ENCODE results near the gene SLC1A7. TPM values are rescaled to one million over a fixed set of nuclear protein-coding genes. Genes with fewer than 3 reads are reported as not detected.

The SLC1A7 gene
- total and polyA plus RNA-seq, 8 donors: 0.08 to 0.45 (median 0.29) TPM; not detected in 5

DNA sequence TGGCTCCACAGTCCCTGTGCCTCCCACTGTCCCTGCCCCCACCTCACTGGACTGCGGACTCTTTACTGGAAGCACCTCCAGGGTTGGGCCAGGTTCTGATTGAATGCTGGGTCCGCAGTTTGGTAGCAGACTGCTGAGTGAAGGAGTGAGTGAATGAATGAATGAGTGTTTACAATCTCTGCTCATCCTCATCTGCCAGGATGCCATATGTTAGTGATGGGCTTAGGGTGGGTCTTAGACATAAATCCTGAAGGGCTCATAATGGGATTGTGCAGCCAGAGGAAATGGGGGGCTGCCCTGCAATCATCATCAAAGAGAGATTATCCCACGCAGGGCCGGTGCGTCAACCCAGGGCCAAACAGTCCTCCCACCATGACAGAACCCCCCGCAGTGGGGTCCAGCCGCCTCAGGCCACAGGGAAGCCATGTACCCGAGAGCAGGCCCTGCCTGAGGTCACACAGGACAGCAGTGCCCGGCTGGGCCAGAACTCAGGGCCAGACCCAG lies 26.1 kb downstream of the SLC1A7 start:
- Histone ChIP-seq H3K9me3 (peaks cover 0 to 6% (median 0%) of the 10 kb centered on the region in 4 donors), H3K4me3 (no peak overlapping the region), H3K36me3 (no peaks in the 10 kb centered on the region), H3K27ac (peak overlapping the region in 1 of 5 donors; percentile 5), H3K27me3 (no peaks in the 10 kb centered on the region), H3K4me1 (peaks cover 24 to 50% (median 33%) of the 10 kb centered on the region in 4 donors)
- no peak for TF ChIP-seq POLR2A (IDR thresholded peaks at IDR 0.05)
- no peak for TF ChIP-seq POLR2AphosphoS5 (IDR thresholded peaks at IDR 0.05)
- TF ChIP-seq, protein P1, sequence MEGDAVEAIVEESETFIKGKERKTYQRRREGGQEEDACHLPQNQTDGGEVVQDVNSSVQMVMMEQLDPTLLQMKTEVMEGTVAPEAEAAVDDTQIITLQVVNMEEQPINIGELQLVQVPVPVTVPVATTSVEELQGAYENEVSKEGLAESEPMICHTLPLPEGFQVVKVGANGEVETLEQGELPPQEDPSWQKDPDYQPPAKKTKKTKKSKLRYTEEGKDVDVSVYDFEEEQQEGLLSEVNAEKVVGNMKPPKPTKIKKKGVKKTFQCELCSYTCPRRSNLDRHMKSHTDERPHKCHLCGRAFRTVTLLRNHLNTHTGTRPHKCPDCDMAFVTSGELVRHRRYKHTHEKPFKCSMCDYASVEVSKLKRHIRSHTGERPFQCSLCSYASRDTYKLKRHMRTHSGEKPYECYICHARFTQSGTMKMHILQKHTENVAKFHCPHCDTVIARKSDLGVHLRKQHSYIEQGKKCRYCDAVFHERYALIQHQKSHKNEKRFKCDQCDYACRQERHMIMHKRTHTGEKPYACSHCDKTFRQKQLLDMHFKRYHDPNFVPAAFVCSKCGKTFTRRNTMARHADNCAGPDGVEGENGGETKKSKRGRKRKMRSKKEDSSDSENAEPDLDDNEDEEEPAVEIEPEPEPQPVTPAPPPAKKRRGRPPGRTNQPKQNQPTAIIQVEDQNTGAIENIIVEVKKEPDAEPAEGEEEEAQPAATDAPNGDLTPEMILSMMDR (IDR thresholded peaks at IDR 0.05): no peak
- no peak for TF ChIP-seq EP300 (IDR thresholded peaks at IDR 0.05)
- no peak for DNase-seq
- WGBS, 5 donors: 57 to 85% (median 68%) methylated on average over 8 to 9 of the region's 9 CpGs
- intact Hi-C loops (cut with DNase I; ENCODE audit: low total_unique reads): no loop called here

DNA sequence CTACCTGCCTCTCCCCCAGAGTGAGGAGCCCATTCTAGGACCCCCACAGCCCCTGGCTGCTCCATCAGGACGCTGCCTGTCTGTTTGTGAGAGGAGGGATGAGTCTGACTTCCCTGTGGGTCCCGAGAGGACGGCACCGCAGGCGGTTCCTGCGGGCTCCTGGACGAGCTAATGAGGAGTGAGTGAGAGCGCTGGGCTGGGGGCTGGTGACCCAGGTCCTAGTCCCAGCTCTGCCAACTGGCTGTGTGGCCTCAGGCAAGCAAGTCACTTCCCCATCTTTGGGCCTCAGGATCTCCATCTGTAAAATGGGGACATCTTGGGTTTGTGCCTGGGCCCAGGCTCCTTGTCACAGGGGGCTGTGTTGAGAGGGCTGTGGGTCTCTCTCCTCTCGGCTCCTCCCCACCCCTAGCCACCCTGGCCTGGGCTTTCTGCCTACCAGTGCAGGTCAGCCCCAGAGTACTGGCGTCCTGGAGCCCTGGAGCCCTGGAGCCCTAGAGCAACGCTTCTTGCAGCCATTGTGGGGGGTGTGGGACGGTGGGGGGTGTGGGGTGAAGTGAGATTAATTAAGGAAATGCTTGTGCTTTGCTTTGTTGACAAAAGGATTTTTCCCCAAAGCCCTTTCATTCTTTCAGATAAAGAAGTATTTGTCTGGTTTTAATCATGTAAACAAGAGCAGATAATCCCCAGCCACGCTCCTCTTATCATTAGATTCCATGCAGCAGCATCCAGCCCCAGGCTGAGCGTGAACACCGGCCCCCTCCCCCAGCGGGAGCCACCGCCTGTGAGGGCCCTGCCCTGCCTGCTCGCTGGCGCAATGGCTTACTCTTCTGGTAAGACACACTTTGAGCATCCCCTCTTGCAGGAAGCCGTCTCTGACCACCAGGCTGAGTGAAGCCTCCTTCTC lies 26.8 kb downstream of the SLC1A7 start:
- peak; percentile 50 to 84 for DNase-seq
- Histone ChIP-seq H3K27ac (peak overlapping the region in 2 of 5 donors; percentile 11 to 15), H3K4me1 (peaks cover 26 to 50% (median 35%) of the 10 kb centered on the region in 4 donors), H3K9me3 (peaks cover 0 to 6% (median 0%) of the 10 kb centered on the region in 4 donors), H3K4me3 (no peak overlapping the region), H3K27me3 (no peaks in the 10 kb centered on the region), H3K36me3 (no peaks in the 10 kb centered on the region)
- intact Hi-C loops (cut with DNase I; ENCODE audit: low total_unique reads): no loop called here
- 39 to 51% (median 46%) methylated on average over 16 to 20 of the region's 20 CpGs for WGBS, 5 donors
- TF ChIP-seq POLR2A (IDR thresholded peaks at IDR 0.05): no peak
- peak in 2 of 3 donors; percentile 5 to 33 for TF ChIP-seq POLR2AphosphoS5 (IDR thresholded peaks at IDR 0.05)

DNA sequence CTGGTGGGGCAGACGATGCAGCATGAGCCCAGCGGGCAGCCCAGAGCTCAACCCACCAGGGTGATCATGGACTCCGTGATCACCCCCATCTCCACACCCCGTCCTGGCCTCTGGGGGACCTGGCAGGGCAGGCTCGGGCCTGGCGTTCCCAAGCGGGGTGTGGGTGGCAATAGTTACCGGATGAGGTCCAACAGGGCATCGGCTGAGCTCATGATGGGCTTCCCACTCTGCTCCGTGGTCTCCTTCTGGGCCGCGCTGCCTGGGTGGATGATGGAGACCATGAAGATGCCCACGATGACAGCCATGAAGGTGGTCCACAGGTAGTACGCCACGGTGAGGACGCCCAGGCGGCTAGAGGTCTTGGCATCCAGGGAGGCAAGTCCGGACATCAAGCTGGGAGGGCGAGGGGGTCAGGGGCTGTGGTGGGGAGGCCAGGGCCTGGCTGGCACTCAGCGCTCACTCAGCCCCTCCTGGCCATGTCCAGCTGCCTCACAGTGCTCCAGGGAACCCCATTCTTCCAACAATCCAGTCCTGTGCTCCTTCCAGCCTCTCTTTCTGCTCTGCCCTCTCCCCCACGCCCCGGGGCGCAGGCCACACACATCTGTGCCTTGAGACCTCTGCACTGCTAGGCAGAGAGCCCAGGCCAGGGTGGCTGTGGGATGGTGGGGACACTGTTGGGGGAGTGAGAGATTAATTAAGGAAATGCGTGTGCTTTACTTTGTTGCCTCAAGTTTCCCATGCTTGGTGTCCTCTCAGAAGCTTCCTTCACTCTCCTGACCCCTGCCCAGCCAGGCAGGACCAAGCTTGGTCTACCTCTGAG lies 27.6 kb downstream of the SLC1A7 start:
- Histone ChIP-seq H3K4me1 (peaks cover 35 to 50% (median 40%) of the 10 kb centered on the region in 4 donors), H3K4me3 (no peak overlapping the region), H3K27me3 (no peaks in the 10 kb centered on the region), H3K9me3 (peaks cover 0 to 6% (median 0%) of the 10 kb centered on the region in 4 donors), H3K36me3 (no peaks in the 10 kb centered on the region), H3K27ac (peak overlapping the region in 1 of 5 donors; percentile 15)
- DNase-seq: no peak
- intact Hi-C loops (cut with DNase I; ENCODE audit: low total_unique reads): no loop called here
- no peak for TF ChIP-seq POLR2A (IDR thresholded peaks at IDR 0.05)
- no peak for TF ChIP-seq EP300 (IDR thresholded peaks at IDR 0.05)
- TF ChIP-seq, protein P1 (IDR thresholded peaks at IDR 0.05): no peak
- TF ChIP-seq POLR2AphosphoS5 (IDR thresholded peaks at IDR 0.05): no peak
- 87 to 96% (median 91%) methylated on average over 11 to 24 of the region's 24 CpGs for WGBS, 5 donors

DNA sequence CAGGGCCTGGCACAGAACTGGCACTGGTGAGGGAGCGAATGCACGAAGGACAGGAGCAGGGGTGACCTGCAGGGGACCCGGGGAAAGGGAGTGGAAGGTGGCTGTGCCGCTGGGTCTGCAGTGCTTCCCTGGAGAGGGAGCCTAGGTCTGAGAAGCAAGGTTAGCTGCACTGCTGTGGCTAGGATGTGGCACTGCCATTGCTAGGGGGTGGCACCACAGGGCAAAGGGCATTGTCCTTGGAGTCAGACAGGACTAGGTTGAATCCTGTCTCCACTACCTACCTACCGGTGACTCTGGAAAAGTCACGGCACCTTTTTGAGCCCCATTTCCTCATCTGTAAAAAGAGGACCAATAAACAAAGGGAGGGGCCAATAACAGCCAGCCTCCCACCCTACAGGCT lies 28.3 kb downstream of the SLC1A7 start:
- DNase-seq: no peak
- no peak overlapping the region for H3K27ac ChIP-seq
- H3K4me1 ChIP-seq: peaks cover 42 to 57% (median 47%) of the 10 kb centered on the region in 4 donors
- no peaks in the 10 kb centered on the region for H3K36me3 ChIP-seq
- intact Hi-C loops (cut with DNase I; ENCODE audit: low total_unique reads): no loop called here
- no peaks in the 10 kb centered on the region for H3K27me3 ChIP-seq
- peaks cover 0 to 6% (median 0%) of the 10 kb centered on the region in 4 donors for H3K9me3 ChIP-seq
- H3K4me3 ChIP-seq: no peak overlapping the region
- 94 to 99% (median 94%) methylated on average over 6 of the region's 6 CpGs for WGBS, 5 donors
- TF ChIP-seq POLR2AphosphoS5 (IDR thresholded peaks at IDR 0.05): no peak
- TF ChIP-seq, protein P1 (IDR thresholded peaks at IDR 0.05): no peak
- TF ChIP-seq POLR2A (IDR thresholded peaks at IDR 0.05): no peak
- TF ChIP-seq EP300 (IDR thresholded peaks at IDR 0.05): no peak

Data from stomach (tissue), 9 donors.